GM13976 (cell line): ENCODE data around the gene HEPHL1.
"Not testable (repeated sequence)": the region's sequence is repeated elsewhere in the genome, so short reads cannot be mapped to it uniquely, and the experiment has no call there.

Source experiments
- DNase-seq: peaks from one replicate; pipeline ENCODE4 v3.0.0; 2012; ENCODE audit warnings: low spot score
- CTCF ChIP-seq: IDR thresholded peaks from 2 replicates; pipeline ENCODE4 v1.5.1; 2012; ENCODE audit warnings: borderline replicate concordance, mild to moderate bottlenecking; ENCODE audit not compliant: insufficient read depth; ENCODE audit errors: extremely low read depth, missing control alignments, control extremely low read depth
- in situ Hi-C: fragments of 300-500 bp; cut with MboI; formaldehyde crosslinking; loops from one replicate; pipeline ENCODE4 v1.12.0; 2022; ENCODE audit warnings: low sequenced_read_pairs, mixed read lengths, inconsistent platforms; ENCODE audit not compliant: unreplicated experiment

HEPHL1 gene

GRCh38 chr11:94111241-94111640, 90.1 kb downstream of the HEPHL1 start:
- no peak for DNase-seq
- no peak for TF ChIP-seq CTCF
- in situ Hi-C loops: no loop called here

GRCh38 chr11:94111660-94112059, 90.5 kb downstream of the HEPHL1 start:
- in situ Hi-C loops: no loop called here
- no peak for DNase-seq
- no peak for TF ChIP-seq CTCF

- TF ChIP-seq CTCF: no peak
- no peak for DNase-seq
- in situ Hi-C loops: no loop called here
Observed at GRCh38 chr11:94112206-94112953, 91.2 kb downstream of the HEPHL1 start.

- TF ChIP-seq CTCF: no peak
- no peak for DNase-seq
- in situ Hi-C loops: no loop called here
Observed at GRCh38 chr11:94117197-94117574, 96.0 kb downstream of the HEPHL1 start.

GRCh38 chr11:94117871-94118270, 96.7 kb downstream of the HEPHL1 start:
- in situ Hi-C loops: no loop called here
- DNase-seq: no peak
- no peak for TF ChIP-seq CTCF

GRCh38 chr11:94119676-94120075, 98.5 kb downstream of the HEPHL1 start:
- in situ Hi-C loops, DNase-seq: not testable (repeated sequence)

GRCh38 chr11:94120516-94120915, 99.4 kb downstream of the HEPHL1 start:
- DNase-seq, in situ Hi-C loops: not testable (repeated sequence)

- DNase-seq: no peak
- in situ Hi-C loops: no loop called here
- no peak for TF ChIP-seq CTCF
Observed at GRCh38 chr11:94120946-94121345, 99.8 kb downstream of the HEPHL1 start.
